Mucosa of stomach (tissue), 1 donor: ENCODE measurements around the gene SIPA1L2.

ENCODE experiments used
- H3K27me3 ChIP-seq: one replicate; pipeline ENCODE4 v1.7.0; 2013; ENCODE audit warnings: mild to moderate bottlenecking, low read length; ENCODE audit not compliant: control insufficient read depth, insufficient read depth
- H3K36me3 ChIP-seq: one replicate; pipeline ENCODE4 v1.7.0; 2013; ENCODE audit warnings: low read length; ENCODE audit not compliant: control insufficient read depth, insufficient read depth
- H3K4me1 ChIP-seq: one replicate; pipeline ENCODE4 v1.7.0; 2013; ENCODE audit warnings: mild to moderate bottlenecking, low read length; ENCODE audit not compliant: control insufficient read depth, insufficient read depth
- H3K4me3 ChIP-seq: one replicate; pipeline ENCODE4 v1.7.0; 2013; ENCODE audit warnings: low read length
- H3K9ac ChIP-seq: one replicate; pipeline ENCODE4 v1.7.0; 2013; ENCODE audit warnings: mild to moderate bottlenecking, low read length, moderate library complexity
- H3K9me3 ChIP-seq: one replicate; pipeline ENCODE4 v1.7.0; 2013; ENCODE audit warnings: mild to moderate bottlenecking, low read length, moderate library complexity; ENCODE audit not compliant: control insufficient read depth
- donor health status: Pancreatic carcinoma.

SIPA1L2 gene

DNA sequence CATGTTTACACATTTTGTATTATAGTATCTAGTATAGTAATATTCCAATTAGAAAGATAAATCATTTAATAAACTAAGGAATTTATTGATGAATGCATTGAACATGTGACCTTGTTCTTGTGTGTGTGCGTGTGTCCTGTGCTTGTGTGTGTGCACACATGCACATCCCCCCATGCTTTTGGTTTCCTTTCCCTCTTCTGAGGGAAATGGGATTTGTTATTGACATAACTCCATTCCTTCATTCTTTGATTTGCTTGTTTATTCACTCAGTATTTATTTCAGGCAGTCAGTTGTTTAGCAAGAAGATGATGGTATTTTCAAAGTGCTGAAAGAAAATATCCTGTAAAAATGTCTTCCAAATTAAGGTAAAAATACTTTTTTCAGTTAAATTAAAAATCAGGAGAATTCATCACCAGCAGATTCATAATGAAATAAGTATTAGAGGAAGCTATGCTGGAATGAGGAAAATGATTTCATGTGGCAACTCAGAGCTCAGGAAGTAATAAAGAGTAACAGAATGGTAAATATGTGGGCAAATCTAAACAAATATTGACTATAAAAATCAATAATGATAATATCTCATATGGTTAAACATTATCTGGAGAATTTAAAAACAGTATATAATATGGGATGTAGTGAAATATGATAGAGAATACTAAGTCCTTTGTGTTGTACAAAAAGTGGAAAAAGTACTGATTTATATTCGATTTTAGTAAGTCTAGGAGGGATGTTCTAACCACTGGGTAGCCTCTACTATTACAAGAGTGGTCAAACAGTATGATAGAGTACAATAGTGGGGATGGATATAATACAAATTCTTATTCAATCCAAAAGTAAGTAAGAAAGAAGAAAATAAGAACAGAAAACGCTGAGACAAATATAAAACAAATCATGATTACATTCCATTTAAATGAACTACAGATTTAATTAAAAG lies 35.2 kb upstream of the SIPA1L2 start:
- Histone ChIP-seq H3K9ac (no peak overlapping the region), H3K4me3 (no peak overlapping the region), H3K27me3 (no peaks in the 10 kb centered on the region), H3K4me1 (peaks cover 8% of the 10 kb centered on the region), H3K36me3 (no peaks in the 10 kb centered on the region), H3K9me3 (no peaks in the 10 kb centered on the region)

DNA sequence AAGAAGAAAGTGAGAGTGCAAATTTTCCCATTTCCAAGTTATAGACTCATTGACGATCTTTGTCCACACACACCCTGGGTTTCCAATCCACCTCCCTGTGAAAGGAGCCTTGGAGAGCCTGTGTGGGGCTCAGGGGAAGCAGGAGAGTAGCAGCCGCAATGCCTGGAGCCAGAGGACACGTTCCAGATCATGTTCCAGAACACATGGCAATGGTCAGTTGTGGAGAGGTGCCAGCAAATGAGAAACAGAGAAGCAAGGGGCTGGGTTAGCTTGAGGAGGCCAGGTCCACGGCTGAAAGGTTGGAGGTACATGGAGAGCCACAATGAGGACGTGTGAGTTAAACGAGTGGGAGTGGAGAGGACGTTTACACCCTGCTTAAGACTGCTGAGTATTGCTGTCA lies 33.0 kb upstream of the SIPA1L2 start:
- no peaks in the 10 kb centered on the region for H3K36me3 ChIP-seq
- H3K4me1 ChIP-seq, result peaks cover 8% of the 10 kb centered on the region

DNA sequence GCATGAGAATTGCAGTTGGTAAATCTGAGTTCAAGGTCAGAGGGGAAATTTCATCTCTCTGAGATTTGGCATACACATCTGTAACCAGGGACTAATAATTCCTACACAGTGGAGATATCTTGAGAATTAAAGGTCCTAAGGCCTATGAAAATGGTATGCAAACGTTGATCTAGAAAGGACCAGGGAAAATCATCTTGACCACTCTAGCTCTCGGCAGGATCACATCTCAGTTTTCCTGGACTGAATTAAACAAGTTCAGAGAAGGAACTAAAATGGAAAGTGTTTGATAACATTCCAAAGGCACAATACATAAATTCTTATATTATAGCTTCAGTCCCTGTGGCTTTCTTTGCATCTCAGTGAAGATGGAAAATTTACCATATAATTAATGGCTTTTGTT lies 28.5 kb upstream of the SIPA1L2 start:
- Histone ChIP-seq H3K36me3 (no peaks in the 10 kb centered on the region), H3K9ac (no peak overlapping the region), H3K27me3 (peaks cover 14% of the 10 kb centered on the region), H3K9me3 (no peaks in the 10 kb centered on the region), H3K4me1 (no peaks in the 10 kb centered on the region), H3K4me3 (no peak overlapping the region)

More for the DNA sequence above, 33.0 kb upstream of the SIPA1L2 start:
- H3K27me3 ChIP-seq, result no peaks in the 10 kb centered on the region
- no peak overlapping the region for H3K4me3 ChIP-seq
- no peak overlapping the region for H3K9ac ChIP-seq
- H3K9me3 ChIP-seq, result no peaks in the 10 kb centered on the region

DNA sequence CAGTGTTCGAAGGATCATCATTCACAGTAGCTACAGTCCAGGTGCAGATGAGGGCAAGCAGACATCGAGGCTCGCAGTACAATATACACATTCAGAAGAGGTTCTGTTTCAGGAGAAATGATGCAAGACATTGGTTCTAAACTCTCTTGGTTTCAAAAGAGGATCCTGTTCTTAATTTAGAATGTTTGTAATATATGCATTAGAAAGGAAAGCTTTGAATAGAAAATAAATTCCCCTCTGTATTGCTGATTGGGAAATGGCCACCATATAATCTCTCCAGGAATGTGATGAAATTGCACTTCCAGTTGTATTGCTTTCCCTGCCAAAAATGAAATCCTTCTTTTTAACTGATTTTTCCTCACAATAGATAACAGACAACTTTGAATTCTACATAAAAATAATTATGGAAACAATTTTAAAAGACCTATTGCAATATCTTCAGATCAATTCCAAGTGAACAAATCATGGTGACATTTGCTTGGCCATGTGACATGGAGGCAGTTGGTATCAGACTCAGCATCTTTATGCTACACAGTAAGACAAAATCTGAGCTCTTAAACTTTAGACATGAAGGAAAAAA lies 27.6 kb upstream of the SIPA1L2 start:
- H3K4me1 ChIP-seq, result no peaks in the 10 kb centered on the region
- peaks cover 14% of the 10 kb centered on the region for H3K27me3 ChIP-seq
- H3K9ac ChIP-seq, result no peak overlapping the region
- H3K4me3 ChIP-seq, result no peak overlapping the region
- no peaks in the 10 kb centered on the region for H3K9me3 ChIP-seq
- no peaks in the 10 kb centered on the region for H3K36me3 ChIP-seq

DNA sequence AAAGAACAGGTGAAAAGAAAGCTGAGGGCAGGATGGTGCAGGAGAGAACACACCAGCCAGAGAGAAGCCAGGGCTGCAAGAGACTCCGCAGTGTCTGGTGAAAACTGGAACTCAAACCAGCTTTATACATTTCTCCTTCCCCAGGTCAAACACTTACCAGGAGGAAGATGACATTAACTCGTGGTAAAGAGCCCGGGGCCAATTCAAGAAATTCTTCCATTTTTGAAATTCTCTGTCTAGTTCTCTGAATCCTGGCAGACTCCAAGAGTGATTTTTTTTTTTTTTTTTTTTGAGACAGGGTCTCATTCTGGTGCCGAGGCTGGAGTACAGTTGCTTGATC lies 25.8 kb upstream of the SIPA1L2 start:
- no peak overlapping the region for H3K4me3 ChIP-seq
- no peak overlapping the region for H3K9ac ChIP-seq
- no peaks in the 10 kb centered on the region for H3K9me3 ChIP-seq
- H3K27me3 ChIP-seq, result peaks cover 14% of the 10 kb centered on the region
- no peaks in the 10 kb centered on the region for H3K4me1 ChIP-seq
- H3K36me3 ChIP-seq, result no peaks in the 10 kb centered on the region

DNA sequence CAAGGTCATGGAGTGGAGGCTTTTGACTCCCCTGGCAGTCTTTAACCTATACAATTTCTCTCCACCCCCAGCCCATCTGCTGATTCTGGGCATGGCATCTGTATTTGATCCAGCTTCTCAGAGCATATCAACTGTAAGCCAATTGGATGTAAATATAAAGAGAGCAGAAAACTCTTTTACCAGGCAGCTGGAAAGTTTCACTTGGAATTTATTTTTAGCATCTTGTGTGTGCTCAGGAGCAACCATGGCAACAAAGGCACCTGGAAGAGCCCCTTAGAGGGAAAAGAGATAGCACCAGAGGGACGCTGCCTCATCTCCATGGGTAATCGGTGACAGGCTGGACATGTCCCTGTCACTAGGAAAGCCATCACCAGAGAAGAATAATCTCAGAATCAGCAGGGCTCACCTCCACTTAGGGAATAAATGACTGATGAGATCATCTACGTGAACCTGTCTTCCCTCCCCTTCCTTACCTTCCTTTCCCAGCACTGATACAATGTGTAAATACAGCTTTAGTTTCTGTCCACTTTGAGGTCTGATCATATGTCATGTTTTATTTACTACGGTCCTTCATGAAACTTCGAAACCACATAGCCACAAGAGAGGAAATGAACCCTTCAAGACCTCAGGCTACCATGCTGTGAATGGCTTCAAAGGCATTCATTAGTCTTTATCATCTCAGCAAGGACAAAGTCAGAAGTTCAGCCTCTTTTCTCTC lies 25.3 kb upstream of the SIPA1L2 start:
- peaks cover 14% of the 10 kb centered on the region for H3K27me3 ChIP-seq
- H3K9me3 ChIP-seq, result no peaks in the 10 kb centered on the region
- H3K4me1 ChIP-seq, result no peaks in the 10 kb centered on the region
- no peak overlapping the region for H3K9ac ChIP-seq
- H3K36me3 ChIP-seq, result no peaks in the 10 kb centered on the region
- no peak overlapping the region for H3K4me3 ChIP-seq

DNA sequence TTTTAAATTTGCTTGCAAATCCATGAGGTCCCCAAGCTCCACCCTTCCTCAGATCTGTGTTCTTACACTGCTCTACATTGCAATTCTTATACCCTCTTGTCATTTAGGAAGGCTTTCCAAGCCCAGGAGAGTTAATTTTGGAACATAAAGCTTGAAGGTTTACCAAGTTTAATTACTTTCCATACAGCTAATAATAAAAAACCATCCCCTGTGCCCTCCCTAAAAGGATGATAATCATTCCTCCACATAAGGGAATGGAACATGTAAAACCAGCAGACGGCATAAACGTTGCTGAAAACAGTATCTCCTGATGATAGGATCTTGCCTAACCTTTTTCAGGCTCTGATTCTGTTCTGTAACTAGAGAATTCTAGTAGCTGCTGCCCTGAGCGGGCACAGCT lies 23.9 kb upstream of the SIPA1L2 start:
- Histone ChIP-seq H3K27me3 (peaks cover 14% of the 10 kb centered on the region), H3K9me3 (no peaks in the 10 kb centered on the region), H3K9ac (no peak overlapping the region), H3K4me3 (no peak overlapping the region), H3K36me3 (no peaks in the 10 kb centered on the region), H3K4me1 (no peaks in the 10 kb centered on the region)

DNA sequence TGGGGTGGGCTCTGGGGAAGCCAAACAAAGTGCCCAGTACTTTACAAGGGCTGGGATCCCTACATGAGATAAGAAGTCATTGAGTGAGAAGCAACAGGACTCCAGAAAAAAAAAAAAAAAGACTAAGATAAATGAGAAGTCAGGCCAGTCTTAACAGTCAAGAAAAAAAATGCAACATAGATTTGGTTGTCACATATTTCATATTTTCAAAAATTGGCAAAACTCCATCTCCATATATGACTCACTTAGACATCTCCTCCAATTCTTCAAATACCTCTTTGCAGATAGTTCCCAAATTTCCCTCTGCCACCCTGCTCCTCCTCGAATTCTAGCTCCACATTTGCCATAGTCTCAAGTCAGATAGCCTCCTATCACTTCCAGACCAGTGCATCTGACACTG lies 20.9 kb upstream of the SIPA1L2 start:
- Histone ChIP-seq H3K4me1 (no peaks in the 10 kb centered on the region), H3K9me3 (no peaks in the 10 kb centered on the region), H3K4me3 (no peak overlapping the region)

DNA sequence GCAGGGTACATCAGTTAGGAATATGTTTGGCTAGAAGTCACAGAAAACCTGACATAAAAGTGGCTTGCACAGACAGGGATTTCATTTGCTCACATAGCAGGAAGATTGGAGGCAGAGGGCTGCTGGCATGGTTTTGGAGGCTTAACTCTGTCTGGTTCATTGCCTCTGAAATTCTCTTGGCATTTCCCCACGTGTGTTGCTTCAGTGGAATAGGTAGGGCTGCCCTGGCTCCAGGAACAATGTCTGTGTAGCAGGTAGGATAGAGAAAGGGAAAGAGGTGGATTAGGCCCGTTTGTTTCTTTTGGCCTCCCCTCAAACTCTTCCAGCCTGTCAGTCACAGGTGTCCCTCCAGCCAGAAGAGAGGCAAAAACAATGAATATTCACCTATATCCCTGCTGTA lies 20.5 kb upstream of the SIPA1L2 start:
- H3K4me1 ChIP-seq, result no peaks in the 10 kb centered on the region
- H3K4me3 ChIP-seq, result no peak overlapping the region
- no peaks in the 10 kb centered on the region for H3K36me3 ChIP-seq
- H3K9ac ChIP-seq, result no peak overlapping the region
- H3K9me3 ChIP-seq, result no peaks in the 10 kb centered on the region
- H3K27me3 ChIP-seq, result peaks cover 10% of the 10 kb centered on the region

More for the DNA sequence above, 20.9 kb upstream of the SIPA1L2 start:
- no peaks in the 10 kb centered on the region for H3K36me3 ChIP-seq
- H3K9ac ChIP-seq, result no peak overlapping the region
- peaks cover 12% of the 10 kb centered on the region for H3K27me3 ChIP-seq

DNA sequence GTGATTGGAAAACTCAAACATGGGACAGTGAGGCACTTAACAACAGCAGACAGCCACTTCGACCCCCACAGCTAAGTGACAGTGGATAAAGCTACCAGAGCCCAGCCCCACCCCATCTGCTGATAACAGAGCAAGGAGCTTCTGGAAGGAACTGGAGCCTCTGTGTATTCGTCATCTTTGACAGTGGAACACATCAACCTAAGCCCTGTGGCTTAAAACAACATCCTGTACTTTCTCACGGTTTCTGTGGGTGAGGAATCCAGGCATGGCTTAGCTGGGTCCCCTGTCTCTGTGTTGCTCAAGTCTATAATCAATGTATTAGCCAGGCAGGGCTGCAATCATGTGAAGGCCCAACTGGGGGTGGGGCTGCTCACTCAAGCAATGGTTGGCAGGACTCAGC lies 18.4 kb upstream of the SIPA1L2 start:
- Histone ChIP-seq H3K4me1 (no peaks in the 10 kb centered on the region), H3K27me3 (no peaks in the 10 kb centered on the region), H3K9me3 (no peaks in the 10 kb centered on the region)

DNA sequence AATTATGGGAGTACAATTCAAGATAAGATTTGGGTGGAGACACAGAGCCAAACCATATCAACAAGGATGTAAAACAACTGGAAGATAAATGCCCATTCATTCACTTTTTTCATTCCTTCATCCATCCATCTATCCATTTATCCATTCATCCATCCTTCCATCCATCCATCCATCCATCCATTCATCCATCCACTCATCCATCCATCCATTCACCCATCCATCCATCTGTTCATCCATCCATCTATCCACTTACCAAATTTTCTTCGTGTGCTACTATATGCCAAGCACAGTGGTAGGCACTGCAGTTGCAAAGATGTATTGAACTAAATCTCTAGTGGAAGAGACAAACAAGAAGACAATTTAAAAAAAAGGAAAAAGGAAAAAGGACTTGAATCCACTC lies 14.3 kb upstream of the SIPA1L2 start:
- Histone ChIP-seq H3K4me3 (no peak overlapping the region), H3K9ac (no peak overlapping the region), H3K27me3 (no peaks in the 10 kb centered on the region), H3K9me3 (no peaks in the 10 kb centered on the region), H3K4me1 (no peaks in the 10 kb centered on the region), H3K36me3 (no peaks in the 10 kb centered on the region)

More for the DNA sequence above, 18.4 kb upstream of the SIPA1L2 start:
- no peak overlapping the region for H3K9ac ChIP-seq
- H3K4me3 ChIP-seq, result no peak overlapping the region
- H3K36me3 ChIP-seq, result no peaks in the 10 kb centered on the region

DNA sequence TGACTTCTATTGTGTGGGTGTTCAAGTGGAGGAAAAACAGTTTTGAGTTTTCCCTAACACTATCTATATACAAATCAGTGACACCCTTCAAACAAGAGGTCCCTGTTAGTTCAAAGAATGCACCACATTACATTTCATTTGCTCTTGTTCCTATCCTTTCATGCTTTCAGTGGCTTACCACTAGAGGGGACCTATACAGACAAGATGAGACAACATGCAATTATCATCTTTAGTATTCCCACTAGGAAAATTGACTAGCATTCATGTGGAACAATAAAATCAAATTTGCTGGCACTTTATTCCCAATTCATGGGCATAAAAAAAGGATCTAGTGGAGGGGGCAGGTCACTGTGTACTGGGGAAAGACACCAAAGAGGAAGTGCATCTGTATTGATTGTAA lies 13.3 kb upstream of the SIPA1L2 start:
- Histone ChIP-seq H3K9me3 (no peaks in the 10 kb centered on the region), H3K4me1 (no peaks in the 10 kb centered on the region), H3K9ac (no peak overlapping the region), H3K27me3 (no peaks in the 10 kb centered on the region), H3K36me3 (no peaks in the 10 kb centered on the region), H3K4me3 (no peak overlapping the region)
